ENCODE measurements around the gene TTLL6. TPM values are rescaled to one million over a fixed set of nuclear protein-coding genes. Genes with fewer than 3 reads are reported as not detected.

The TTLL6 gene
- total RNA-seq, 1 donor from 2014 or later: not detected

DNA sequence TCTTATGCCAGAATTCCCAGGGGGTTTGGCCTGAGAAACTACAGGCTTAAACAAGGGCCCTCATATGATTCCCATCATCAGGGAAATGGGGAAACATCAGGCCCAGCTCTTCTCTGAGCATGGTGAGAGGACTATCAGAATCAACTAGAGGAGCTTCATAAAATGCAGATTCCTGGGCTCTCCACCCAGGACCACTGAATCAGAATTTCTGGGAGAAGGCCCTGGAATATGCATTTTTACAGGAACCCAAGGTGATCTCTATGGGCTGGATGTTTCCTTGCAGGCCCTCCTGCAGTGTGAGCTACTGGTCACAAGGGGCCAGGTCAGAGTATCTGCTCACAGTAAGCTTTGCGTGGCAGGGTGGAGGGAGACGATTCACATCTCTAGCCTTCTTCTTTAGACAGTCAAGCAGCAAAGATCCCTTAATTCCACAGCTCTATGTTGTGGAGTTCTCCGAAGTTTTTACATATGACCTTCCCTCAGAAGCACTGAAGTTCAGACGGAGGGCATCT, 49.7 kb downstream of the TTLL6 start:
- intact Hi-C loops (cut with micrococcal nuclease): no loop called here

DNA sequence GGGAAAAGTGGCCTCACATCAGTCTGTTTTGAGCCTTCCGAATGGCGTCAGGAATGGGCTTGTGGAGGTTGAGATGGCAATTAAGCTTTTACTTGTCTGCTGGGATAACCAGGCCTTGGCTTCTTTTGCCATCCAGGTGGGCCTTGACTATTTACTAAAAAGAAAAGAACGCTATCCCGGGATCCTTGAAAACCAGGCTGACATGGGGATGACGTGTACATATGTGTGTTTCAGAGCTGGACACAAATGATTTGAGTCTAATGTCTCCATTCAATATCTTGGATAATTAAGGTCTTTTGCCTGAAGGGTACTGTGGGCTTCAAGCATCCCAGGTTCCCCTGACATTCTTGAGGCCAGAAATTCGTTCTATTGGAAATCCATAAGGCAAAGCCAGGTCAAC, 55.9 kb downstream of the TTLL6 start:
- intact Hi-C loops (cut with micrococcal nuclease): no loop called here

DNA sequence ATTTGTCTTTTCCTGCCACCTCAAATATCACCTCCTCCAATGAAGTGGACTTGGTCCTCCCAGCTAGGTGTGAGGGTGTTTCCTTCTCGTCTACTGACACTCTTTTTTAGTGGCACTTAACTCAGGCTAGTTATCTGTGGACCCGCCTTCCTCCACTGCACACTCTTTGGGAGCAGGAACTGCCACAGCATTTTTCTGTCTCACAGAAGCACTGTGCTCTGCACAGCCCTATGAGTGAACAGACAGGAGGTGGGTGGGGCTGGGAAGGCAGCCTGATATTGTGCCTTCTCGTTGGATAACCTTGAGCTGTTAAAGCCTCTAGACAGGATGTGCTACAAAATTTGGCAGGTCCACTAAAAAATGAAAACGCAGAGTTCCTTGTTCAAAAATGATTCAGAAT, 56.6 kb downstream of the TTLL6 start:
- intact Hi-C loops (cut with micrococcal nuclease): no loop called here

DNA sequence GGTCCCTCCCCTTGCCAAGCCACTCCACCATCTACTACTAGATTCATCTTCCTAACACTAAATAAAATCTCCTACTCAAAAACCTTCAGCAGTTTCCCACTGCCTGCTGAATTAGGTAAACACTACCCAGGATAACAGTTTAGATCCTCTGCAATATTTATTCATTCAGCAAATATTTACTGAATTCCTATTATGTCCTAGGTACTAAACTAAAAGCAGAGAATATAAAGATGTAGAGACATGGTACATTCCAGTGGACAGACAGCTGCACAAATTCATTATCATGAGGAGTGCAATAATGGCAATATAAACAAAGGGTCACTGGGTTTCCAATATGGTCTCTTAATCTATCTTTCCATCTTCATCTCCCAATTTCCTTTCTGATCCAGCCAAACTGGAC, 57.7 kb downstream of the TTLL6 start:
- intact Hi-C loops (cut with micrococcal nuclease): no loop called here

DNA sequence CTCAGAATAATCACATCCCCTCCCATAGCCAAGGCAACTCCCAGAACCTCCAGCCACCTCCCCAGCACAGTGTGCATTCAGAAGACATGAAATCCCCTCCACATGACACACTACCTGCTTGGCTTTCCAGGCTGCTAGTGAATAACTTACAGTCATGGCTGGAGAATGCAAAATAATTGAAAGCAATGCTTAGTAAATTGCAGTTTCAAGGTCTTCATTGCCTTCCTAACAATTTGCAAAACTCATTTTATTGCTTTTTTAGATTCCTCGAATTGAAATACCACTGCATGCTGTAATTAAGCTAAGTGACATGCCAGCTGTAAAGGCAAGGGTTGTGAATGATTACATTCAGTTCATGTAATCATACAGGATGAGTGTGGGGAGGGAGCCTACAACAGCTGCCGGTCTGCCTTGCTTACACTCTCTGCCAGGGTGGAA, 59.5 kb downstream of the TTLL6 start:
- intact Hi-C loops (cut with micrococcal nuclease): no loop called here

DNA sequence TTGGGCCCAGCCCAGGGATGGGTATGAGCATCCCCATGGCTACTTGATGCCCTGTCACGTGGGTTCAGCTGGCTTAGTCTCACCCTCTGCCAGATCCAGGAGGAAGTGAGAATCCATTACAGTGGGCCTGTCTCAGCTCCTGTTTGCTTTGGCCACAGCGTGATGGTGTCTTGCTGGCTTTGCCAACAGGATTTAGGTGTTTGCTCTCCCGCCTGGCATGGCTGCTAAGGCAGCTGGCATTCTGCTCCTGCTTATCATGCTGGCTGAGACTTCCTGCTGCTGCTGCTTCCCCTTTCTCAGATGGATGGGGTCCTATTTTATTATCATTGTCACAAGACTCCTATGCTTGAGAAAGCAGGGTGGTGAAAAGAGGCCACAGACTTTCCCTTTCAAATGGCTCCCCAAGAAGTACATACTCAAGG, 60.2 kb downstream of the TTLL6 start:
- intact Hi-C loops (cut with micrococcal nuclease): no loop called here

DNA sequence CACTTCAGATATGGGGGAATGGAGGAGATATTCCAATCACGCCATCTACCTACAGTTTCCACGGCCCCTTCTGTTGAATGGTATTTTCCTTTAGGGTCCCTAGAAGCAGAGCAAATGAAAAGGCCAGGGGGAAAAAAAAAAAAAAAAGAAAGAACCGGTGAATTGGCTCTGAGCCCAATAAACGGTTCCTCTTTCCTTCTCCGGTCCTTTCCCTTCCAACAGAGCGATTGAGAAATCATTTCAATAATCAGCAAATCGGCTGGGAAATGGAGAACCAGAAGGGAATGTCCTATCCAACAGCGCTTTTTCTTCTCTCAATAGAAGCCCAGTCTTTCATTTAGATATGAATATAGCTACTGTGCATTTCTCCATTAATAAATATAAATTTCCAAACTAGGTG, 61.7 kb downstream of the TTLL6 start:
- intact Hi-C loops (cut with micrococcal nuclease): no loop called here

DNA sequence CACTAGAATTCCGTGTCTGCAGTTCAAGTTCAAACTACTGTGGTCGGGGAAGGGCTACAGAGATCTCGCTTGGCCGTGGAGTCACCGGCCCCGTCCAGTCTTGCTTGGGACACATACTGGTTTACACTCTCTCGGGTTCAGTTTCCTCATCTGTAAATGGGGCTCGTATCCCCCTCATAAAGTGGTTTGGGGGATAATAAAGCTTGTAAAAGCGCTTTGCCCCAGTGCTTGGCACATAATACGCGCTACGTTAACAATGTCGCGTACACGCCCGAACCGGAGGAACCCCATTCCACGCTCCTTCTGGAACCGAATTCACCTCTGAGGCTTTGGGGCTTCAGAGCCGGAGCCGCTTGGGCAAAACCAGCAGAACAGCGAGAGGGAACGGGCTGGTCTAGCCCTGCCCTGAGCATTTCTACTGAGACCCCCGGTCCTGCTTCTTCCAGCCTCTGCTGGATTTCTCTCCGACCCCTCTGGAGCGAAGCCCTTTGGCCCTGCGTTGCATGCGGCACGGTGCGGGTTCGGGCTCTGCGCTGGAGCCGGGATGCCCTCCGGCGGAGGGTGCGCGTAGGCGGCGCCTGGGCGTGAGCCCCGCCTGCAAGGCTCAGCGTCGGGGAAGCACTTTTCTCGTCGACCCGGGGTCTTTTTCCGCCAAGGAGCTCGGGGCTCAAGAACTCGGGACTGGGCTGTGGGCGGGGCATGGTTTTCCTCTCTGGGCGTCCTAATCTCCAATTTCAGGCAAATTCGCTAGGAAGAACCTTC, 62.3 kb downstream of the TTLL6 start:
- intact Hi-C loops (cut with micrococcal nuclease): no loop called here

DNA sequence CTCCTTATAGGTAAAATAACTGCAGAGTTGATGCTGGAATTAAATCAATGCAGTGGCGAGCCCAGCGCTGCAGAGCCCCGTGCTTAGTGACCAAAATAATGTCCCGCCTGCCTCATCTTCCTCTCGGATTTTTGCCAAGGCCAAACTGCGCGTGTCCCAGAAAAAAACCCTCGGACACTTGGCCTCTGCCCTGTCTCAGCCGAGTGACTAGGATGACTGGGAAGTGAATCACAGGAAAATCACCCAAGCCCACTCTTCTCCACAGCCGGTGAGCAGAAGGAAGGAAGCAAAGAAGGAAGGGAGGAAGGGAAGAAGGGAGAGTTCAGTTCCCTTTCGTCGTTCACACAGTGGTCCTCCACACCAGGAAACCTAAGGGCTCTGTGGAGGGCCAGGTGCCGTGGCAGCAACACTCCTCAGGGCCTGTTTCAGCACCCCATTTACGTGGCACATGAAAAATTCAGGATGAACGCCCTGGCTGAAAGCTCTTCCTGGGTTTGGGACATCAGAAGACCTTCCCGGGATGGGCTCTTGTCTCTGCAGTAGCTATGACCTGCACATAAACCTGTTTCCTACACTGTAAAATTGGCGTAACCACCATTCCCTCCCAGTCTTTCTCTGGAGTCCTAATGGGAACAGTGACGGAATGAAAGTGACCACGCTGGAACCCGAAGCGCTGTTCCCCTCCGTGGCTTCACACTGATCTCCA, 63.1 kb downstream of the TTLL6 start:
- intact Hi-C loops (cut with micrococcal nuclease): no loop called here

DNA sequence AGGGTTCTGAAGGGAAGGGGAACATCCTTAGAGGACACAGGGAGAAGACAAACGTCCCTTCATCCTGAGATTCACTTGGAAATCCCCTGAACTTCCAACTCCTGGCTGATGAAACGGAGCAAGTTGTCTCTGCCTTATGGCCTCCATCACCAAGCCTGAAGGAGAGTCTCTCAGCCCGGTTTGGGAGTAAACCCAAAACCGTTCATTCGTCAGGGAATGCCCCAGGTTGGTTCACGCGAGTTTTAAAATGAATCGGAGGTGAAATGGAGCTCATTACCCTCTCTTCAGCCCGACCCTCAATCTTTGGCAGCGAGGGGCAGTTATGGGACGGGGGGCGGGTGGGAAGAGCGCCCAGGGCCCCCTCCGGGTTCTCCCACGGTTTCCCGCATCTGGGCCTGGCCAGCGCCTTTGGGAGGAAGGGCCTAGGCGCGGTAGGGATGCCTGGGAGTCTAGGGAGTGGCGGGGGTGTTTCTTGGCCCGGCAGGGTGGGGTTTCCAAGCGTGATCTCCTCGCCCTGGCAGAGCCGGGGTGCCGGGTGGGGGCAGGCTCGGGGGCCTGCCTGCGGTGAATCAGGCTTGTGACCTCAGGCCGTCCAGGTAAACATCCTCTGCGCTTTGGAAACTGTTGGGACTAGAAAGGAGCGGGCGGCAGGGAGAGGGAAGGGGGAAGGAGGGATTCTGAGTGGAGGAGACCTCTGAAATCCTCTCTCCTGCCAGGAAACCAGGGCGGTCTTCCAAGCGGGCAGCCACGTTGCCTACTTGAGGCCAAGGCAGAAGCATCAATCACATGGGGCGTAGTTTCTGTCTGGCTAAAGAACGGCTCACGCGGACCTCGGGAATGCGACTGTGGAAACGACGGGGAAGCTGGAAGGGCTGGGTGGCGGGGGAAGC, 64.4 kb downstream of the TTLL6 start:
- intact Hi-C loops (cut with micrococcal nuclease): no loop called here

DNA sequence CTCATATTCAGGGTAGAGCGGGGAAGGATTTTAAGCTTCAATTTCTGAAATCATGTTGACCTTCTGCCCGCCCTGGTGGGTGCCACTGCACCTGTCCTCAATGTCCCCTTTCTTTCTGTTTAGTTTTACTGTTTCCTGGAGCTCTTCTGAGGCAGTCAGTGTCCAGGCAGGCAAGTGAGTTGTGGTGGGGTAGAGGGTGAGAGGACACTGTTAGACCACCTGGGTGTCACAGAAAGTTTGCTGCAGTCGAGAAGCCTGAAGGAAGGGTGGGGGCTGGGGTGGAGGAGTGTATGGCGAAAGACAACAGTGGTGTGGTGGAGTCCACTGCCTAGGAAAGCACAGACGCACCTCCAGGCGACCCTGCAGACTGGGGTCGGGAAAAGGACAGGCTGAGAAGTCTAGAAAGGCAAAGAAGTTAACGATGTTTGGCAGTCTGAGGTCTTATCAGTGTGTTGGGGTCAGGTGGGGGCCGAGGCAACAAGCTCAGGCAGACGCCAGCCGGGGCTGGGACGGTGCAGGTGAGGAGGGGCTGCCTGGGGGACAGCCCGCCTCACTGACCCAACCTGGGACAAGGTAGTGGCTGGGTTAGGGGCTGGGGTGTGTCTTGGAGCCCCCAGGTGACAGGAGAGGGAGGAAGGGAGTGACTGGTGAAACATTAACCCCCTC, 65.2 kb downstream of the TTLL6 start:
- intact Hi-C loops (cut with micrococcal nuclease): no loop called here

DNA sequence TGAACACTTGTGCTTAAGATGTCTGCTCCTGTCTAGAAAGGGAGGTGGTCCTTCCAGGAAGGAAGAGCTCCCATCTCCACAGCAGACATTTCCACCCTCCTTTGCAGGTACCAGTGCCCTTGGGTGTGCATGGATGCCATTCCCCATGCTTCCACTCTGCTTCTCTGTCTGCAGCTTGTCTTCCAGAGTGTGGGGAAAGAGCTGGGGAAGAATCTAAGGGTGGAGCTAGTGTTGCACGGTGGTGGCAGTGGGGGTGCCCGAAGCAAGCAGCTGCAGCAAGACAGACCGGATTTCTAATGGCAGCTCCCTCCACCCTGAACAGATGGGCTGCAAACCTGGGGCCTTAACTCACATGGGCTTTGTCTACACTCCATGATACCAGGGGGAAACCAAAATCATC, 65.9 kb downstream of the TTLL6 start:
- intact Hi-C loops (cut with micrococcal nuclease): no loop called here

DNA sequence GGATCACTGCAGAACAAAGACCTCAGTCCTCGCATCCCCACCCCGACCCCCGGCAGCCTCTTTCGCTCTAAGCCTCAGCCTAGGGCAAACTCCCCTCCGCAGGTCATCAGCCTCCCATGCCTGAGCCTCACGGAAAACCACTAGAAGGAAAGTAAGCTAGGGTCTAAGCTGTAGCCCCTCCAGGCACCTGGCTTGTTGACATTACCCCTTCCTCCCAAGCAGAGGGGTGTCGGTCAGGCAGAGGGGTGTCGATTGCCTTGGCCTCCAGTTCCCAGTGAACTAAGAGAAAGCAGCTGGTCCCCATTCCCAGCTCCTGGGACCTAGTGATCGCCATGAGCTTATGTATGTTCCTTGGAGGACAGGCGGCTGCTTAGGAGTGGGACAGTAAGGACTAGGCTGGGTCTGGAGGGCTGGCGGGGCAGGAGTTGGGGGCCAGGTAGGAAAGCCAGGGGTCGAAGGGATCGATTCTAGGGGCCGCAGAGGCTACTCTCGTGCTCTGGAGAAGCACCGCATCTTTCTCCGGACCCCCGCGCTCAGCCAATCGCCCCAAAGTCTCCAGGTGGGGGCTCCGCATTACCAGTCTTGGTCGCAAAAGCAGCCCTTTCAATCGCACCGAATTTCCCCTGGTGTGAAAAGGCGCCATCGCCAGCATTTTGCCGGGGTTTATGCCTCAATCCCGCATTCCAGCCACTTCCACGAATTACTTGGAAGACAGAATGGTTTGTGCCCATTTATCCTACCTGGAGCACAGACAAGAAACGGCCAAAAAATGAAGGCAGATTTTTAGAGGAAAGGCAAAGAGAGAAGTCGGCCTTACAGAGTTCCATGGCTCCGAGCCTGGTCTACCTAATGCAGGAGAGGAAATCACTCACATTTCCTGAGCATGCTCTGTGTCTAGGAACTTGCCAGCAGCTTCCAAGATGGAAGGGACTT, 67.1 kb downstream of the TTLL6 start:
- intact Hi-C loops (cut with micrococcal nuclease): loop anchor here (1.0 to 2.0 kb wide), 2 partner anchors 11 to 137 kb away; no protein-coding TSS in a partner anchor

DNA sequence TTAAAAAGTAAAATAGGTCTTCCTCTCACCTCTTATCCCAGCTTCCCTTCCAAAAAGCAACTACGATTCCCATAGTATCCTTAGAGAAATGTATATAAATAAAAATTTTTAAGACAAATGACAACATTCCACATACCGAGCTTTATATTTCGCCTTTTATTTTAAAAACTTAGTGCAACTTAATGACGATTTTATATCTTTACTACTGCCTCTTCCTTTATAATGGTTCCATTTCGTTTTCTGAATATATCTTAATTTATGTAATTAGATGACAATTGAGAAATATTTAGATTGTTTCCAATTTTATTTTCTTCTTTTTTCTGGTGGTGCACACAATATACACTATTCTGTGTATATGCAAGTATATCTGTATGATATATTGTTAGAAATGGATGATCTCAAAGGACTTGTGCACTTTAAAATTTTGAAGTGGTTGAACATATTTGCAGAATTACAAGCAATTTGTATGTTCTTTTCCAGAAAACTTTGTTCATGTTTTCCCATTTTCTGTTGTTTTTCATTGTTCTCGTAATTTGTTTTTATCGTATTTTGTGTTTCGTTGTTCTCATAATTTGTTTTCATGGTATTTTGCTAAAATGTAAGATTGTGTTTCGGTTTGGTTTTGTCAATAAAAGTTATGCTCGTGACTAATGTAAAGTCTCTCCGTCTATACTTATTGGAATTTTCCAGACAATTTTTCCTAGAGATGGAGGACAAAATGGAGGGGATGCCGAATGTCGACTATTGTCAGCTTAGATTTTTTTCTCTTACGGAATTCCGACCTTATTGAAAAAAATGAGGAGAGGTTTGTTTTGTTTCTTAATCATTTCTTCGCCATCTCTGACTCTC, 68.1 kb downstream of the TTLL6 start:
- intact Hi-C loops (cut with micrococcal nuclease): loop anchor here (1.0 to 2.0 kb wide), 2 partner anchors 10 to 136 kb away; no protein-coding TSS in a partner anchor

DNA sequence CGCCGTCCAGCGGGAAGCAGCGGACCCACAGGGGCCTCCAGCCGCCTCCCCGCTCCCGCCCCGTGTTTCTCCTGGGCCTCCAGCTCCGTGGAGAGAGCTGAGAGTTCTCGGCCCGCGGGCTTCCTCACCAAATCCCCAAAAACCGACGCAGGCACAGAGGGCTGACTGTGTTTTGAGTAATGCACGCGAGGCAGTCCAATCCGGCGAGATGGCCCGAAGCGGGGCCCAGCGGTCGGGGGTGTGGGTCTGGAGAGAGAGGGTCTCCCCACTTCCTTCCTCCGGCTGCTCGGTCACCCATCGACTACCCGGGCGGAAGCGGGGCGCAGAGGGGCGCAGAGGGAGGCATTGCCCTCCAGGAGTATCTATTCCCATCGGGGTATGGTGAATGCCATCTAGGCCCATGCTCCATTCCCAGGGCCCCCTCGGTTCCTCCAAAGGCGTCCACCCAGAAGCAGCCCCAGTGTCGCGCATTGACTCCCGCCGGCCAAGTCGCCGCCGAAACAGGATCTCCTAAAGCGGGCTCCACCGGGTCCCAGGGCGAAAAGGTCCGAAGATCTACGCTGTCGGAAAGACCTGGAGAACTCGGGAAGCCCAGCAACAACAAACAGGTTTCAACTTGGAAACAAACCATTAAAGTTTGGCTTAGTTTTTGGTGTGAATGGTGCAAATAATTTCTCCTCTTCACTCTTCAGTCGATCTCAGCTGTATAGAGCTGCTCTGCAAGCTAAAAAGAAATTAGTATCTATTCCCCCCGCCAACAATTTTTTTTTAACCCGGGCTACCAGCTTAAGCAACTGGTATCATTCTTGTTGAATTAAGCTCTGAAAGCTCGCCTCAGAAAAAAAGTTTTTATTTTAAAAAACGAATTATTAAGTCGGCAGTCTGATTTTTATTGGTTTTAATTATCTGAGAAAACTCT, 69.3 kb downstream of the TTLL6 start:
- intact Hi-C loops (cut with micrococcal nuclease): loop anchor here (2.0 kb wide), 2 partner anchors 23 to 135 kb away; no protein-coding TSS in a partner anchor

DNA sequence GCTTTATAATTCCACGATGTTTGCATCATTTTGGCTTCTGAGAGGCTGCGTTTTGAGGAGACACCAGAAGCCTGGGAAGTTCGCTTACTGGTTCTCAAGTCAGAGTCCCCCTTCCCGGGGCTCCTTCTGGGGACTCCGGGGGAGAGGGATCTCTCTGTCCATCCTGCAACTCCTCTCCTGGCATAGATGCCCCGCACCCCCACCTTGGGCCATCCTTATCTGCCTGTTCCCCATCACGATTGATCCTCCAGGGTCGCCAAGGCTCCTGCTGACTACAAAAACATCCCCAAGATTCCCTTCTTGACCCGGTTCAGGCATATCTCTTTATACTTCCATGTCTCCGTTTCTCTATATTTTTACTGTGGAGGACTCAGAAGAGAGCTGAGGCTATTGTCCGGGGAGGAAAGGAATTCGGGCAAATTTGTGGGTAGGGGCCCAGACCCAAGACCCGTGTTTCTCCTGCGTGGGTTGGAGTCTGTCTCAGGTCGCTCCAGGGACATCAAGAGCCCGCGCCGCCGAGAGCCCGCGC, 70.0 kb downstream of the TTLL6 start:
- intact Hi-C loops (cut with micrococcal nuclease): loop anchor here (2.0 kb wide), 1 partner anchor 22 kb away; no protein-coding TSS in a partner anchor

Measured in T-helper 1 cell treated with Interleukin-12 subunit alpha and Interleukin-12 subunit beta and Interleukin-4 antibody, amounts not matched to agents 30 ng/mL and 1 ng/mL, for 36 hours (primary cell).